Testis (tissue), 3 donors: ENCODE measurements around the gene RETREG3. TPM values are rescaled to one million over a fixed set of nuclear protein-coding genes. Genes with fewer than 3 reads are reported as not detected.
"Not testable (repeated sequence)": the region's sequence is repeated elsewhere in the genome, so short reads cannot be mapped to it uniquely, and the experiment has no call there.

Experiments
- DNase-seq: peaks from one replicate; pipeline ENCODE4 v3.0.0-alpha.2; 2019
- H3K27ac ChIP-seq, 2 donors: fragments of 200-600 bp; sonication (generic); one replicate each; pipeline ENCODE4 v1.5.1; 2019
- H3K27me3 ChIP-seq: fragments of 200-600 bp; sonication (generic); one replicate; pipeline ENCODE4 v1.5.1; 2019
- H3K36me3 ChIP-seq: fragments of 200-600 bp; sonication (generic); one replicate; pipeline ENCODE4 v1.5.1; 2017; ENCODE audit warnings: low read depth; ENCODE audit errors: missing control alignments
- H3K4me1 ChIP-seq: fragments of 200-600 bp; sonication (generic); one replicate; pipeline ENCODE4 v1.5.1; 2019
- H3K4me3 ChIP-seq, 2 donors: fragments of 200-600 bp; sonication (generic); one replicate each; pipeline ENCODE4 v1.5.1; 2017 to 2019
- H3K9me3 ChIP-seq: fragments of 200-600 bp; sonication (generic); one replicate; pipeline ENCODE4 v1.5.1; 2017
- CTCF ChIP-seq, 3 experiments: fragments of 450-650 bp in 2 of 3; fragments of 200-600 bp in 1 of 3; sonication (generic) in 1 of 3; IDR thresholded peaks; one replicate each; pipeline ENCODE4 v1.5.1; 2016 to 2019; ENCODE audit warnings: antibody characterized with exemption in 3 of 3, mild to moderate bottlenecking in 2 of 3, moderate library complexity in 1 of 3
- POLR2A ChIP-seq: fragments of 450-650 bp; IDR thresholded peaks from one replicate; pipeline ENCODE4 v1.6.1; 2017; ENCODE audit warnings: antibody characterized with exemption, mild to moderate bottlenecking, moderate library complexity
- WGBS, 2 donors: methylation state at CpG; one replicate each; pipeline ENCODE4 v1.1.5; 2018; 5-methylcytosine and 5-hydroxymethylcytosine counted together
- intact Hi-C: fragments of 100-400 bp; cut with DNase I; formaldehyde crosslinking; loops from one replicate; pipeline ENCODE4 v1.15.1; 2023; ENCODE audit warnings: low total_unique reads
- polyA plus RNA-seq: library from polyadenylated mRNA; stranded (reverse); fragments of 350-450 nt; fragmentation: Illumina TruSeq; extraction: RNeasy Lipid Tissue Mini Kit (QIAGEN cat#74804); gene quantifications from one replicate; pipeline ENCODE4 v1.2.3, GENCODE V29; 2014; ENCODE audit warnings: low read depth, low replicate concordance; ENCODE audit not compliant: insufficient read depth
- total RNA-seq, 2 donors: library from RNA; depleted of rRNA; stranded (reverse); fragments of >200 nt; gene quantifications; one replicate each; pipeline ENCODE4 v1.2.3, GENCODE V29; 2016

Gene RETREG3
- total and polyA plus RNA-seq, 3 donors from 2014 or later, result 62.3 to 154 (median 140) TPM

GRCh38 chr17:42640121-42640520 lies 30.9 kb upstream of the RETREG3 start:
- Histone ChIP-seq H3K27me3 (no peaks in the 10 kb centered on the region), H3K27ac (no peak overlapping the region), H3K36me3 (no peaks in the 10 kb centered on the region), H3K4me1 (no peaks in the 10 kb centered on the region), H3K4me3 (no peak overlapping the region), H3K9me3 (no peaks in the 10 kb centered on the region)
- intact Hi-C loops, result no loop called here
- DNase-seq, result no peak
- no peak for TF ChIP-seq CTCF (IDR thresholded peaks at IDR 0.05)
- no peak for TF ChIP-seq POLR2A
- WGBS, 2 donors, result 90 to 92% methylated on average over 4 of the region's 4 CpGs

GRCh38 chr17:42639525-42640113 lies 30.4 kb upstream of the RETREG3 start:
- no peak for DNase-seq
- intact Hi-C loops, result no loop called here
- H3K36me3 ChIP-seq, result no peaks in the 10 kb centered on the region
- H3K9me3 ChIP-seq, result no peaks in the 10 kb centered on the region
- H3K27ac ChIP-seq, result no peak overlapping the region
- 86 to 93% methylated on average over 6 of the region's 7 CpGs for WGBS, 2 donors
- TF ChIP-seq POLR2A, result no peak
- TF ChIP-seq CTCF (IDR thresholded peaks at IDR 0.05), result no peak
- no peak overlapping the region for H3K4me3 ChIP-seq
- no peaks in the 10 kb centered on the region for H3K4me1 ChIP-seq
- no peaks in the 10 kb centered on the region for H3K27me3 ChIP-seq

- intact Hi-C loops, result no loop called here
Observed at GRCh38 chr17:42632949-42633444, 23.8 kb upstream of the RETREG3 start.

GRCh38 chr17:42629411-42630009 lies 20.3 kb upstream of the RETREG3 start:
- no peaks in the 10 kb centered on the region for H3K27me3 ChIP-seq
- 54 to 58% methylated on average over 3 of the region's 3 CpGs for WGBS, 2 donors
- H3K9me3 ChIP-seq, result no peaks in the 10 kb centered on the region
- intact Hi-C loops, result no loop called here
- no peaks in the 10 kb centered on the region for H3K36me3 ChIP-seq
- TF ChIP-seq CTCF (IDR thresholded peaks at IDR 0.05) (no peak), POLR2A (no peak)
- no peaks in the 10 kb centered on the region for H3K4me1 ChIP-seq
- peak overlapping the region; percentile 2 to 54 for H3K27ac ChIP-seq
- H3K4me3 ChIP-seq, result no peak overlapping the region
- no peak for DNase-seq

More at GRCh38 chr17:42632949-42633444, 23.8 kb upstream of the RETREG3 start:
- Histone ChIP-seq H3K4me3 (no peak overlapping the region), H3K4me1 (no peaks in the 10 kb centered on the region), H3K27ac (no peak overlapping the region), H3K27me3 (no peaks in the 10 kb centered on the region), H3K9me3 (no peaks in the 10 kb centered on the region), H3K36me3 (no peaks in the 10 kb centered on the region)
- DNase-seq, result no peak
- WGBS, 2 donors, result 80 to 84% methylated on average over 9 of the region's 9 CpGs
- TF ChIP-seq CTCF (IDR thresholded peaks at IDR 0.05), result no peak
- no peak for TF ChIP-seq POLR2A

GRCh38 chr17:42627032-42627764 lies 18.0 kb upstream of the RETREG3 start:
- 93 to 100% methylated on average over 2 to 6 of the region's 6 CpGs for WGBS, 2 donors
- intact Hi-C loops, H3K4me3 ChIP-seq, H3K4me1 ChIP-seq, DNase-seq, H3K36me3 ChIP-seq, H3K27me3 ChIP-seq, H3K9me3 ChIP-seq: not testable (repeated sequence)
- peak overlapping the region in 1 of 2 donors; percentile 64 for H3K27ac ChIP-seq
